HL-60 (cell line): ENCODE measurements around the gene JMJD4.

Experiments
- DNase-seq, 2 experiments: peaks; one replicate each; pipeline ENCODE4 v3.0.0-alpha.2; 2010 to 2020; ENCODE audit warnings: low read depth in 1 of 2, low spot score in 1 of 2
- H3K27ac ChIP-seq: fragments of 250-450 bp; sonication (Bioruptor Pico); replicated peaks from 2 replicates; pipeline ENCODE4 v1.5.1; 2020; ENCODE audit warnings: mild to moderate bottlenecking, moderate library complexity
- H3K27me3 ChIP-seq: fragments of 250-450 bp; sonication (Bioruptor Pico); 2 replicates; pipeline ENCODE4 v1.5.1; 2021; ENCODE audit warnings: mild to moderate bottlenecking, moderate library complexity; ENCODE audit not compliant: insufficient read depth, poor library complexity, severe bottlenecking
- H3K4me3 ChIP-seq: replicated peaks from 2 replicates; pipeline ENCODE4 v1.5.1; 2011; ENCODE audit warnings: mild to moderate bottlenecking, control low read depth, low read length; ENCODE audit not compliant: insufficient read depth
- CTCF ChIP-seq: IDR thresholded peaks from one replicate; pipeline ENCODE4 v1.5.1; 2011; ENCODE audit warnings: low read length, control low read depth, inconsistent platforms; ENCODE audit not compliant: insufficient read depth
- GABPA ChIP-seq: IDR thresholded peaks from 2 replicates; pipeline ENCODE4 v1.6.1; 2012; ENCODE audit warnings: low read depth
- POLR2AphosphoS5 ChIP-seq: IDR thresholded peaks from 2 replicates; pipeline ENCODE4 v1.6.1; 2012; ENCODE audit warnings: low read depth
- REST ChIP-seq: IDR thresholded peaks from 2 replicates; pipeline ENCODE4 v1.6.1; 2012; ENCODE audit warnings: low read depth; ENCODE audit not compliant: insufficient replicate concordance
- SPI1 ChIP-seq: IDR thresholded peaks from 2 replicates; pipeline ENCODE4 v1.6.1; 2012; ENCODE audit warnings: low read depth, mild to moderate bottlenecking, borderline replicate concordance

JMJD4 gene

GRCh38 chr1:227747382-227747781, 12.3 kb upstream of the JMJD4 start:
- no peak for DNase-seq
- no peaks in the 10 kb centered on the region for H3K27me3 ChIP-seq
- TF ChIP-seq CTCF, result no peak
- no peak for TF ChIP-seq POLR2AphosphoS5
- H3K27ac ChIP-seq, result no peak overlapping the region
- H3K4me3 ChIP-seq, result no peak overlapping the region

GRCh38 chr1:227746676-227747075, 11.6 kb upstream of the JMJD4 start:
- TF ChIP-seq SPI1, result no peak
- no peak for TF ChIP-seq CTCF
- TF ChIP-seq REST, result no peak
- no peak for TF ChIP-seq GABPA
- no peak for TF ChIP-seq POLR2AphosphoS5
- no peaks in the 10 kb centered on the region for H3K27me3 ChIP-seq
- H3K27ac ChIP-seq, result no peak overlapping the region
- DNase-seq, result no peak
- H3K4me3 ChIP-seq, result no peak overlapping the region

- H3K27ac ChIP-seq, result no peak overlapping the region
- no peak for TF ChIP-seq GABPA
- no peak for DNase-seq
- no peak overlapping the region for H3K4me3 ChIP-seq
- no peaks in the 10 kb centered on the region for H3K27me3 ChIP-seq
Measured at GRCh38 chr1:227745568-227746265, 10.6 kb upstream of the JMJD4 start.

- no peak overlapping the region for H3K27ac ChIP-seq
- H3K4me3 ChIP-seq, result no peak overlapping the region
- no peaks in the 10 kb centered on the region for H3K27me3 ChIP-seq
- no peak for TF ChIP-seq POLR2AphosphoS5
- no peak for DNase-seq
Measured at GRCh38 chr1:227744668-227745067, 9.6 kb upstream of the JMJD4 start.

- TF ChIP-seq GABPA, result no peak
- TF ChIP-seq REST, result no peak
- TF ChIP-seq SPI1, result no peak
- no peak for TF ChIP-seq CTCF
- TF ChIP-seq POLR2AphosphoS5, result no peak
- Histone ChIP-seq H3K27me3 (no peaks in the 10 kb centered on the region), H3K4me3 (no peak overlapping the region), H3K27ac (no peak overlapping the region)
- DNase-seq, result no peak
Measured at GRCh38 chr1:227742738-227743715, 7.9 kb upstream of the JMJD4 start.
